Measurements from ENCODE around the gene SCARB1. TPM values are rescaled to one million over a fixed set of nuclear protein-coding genes. Genes with fewer than 3 reads are reported as not detected.

Gene SCARB1
- total and polyA plus RNA-seq, 9 of the 15 experiments (the other 6 are each of a cell fraction or from before 2014, with no cell fraction given): 0.56 to 157 (median 52.8) TPM

GRCh38 chr12:124875803-124876132 is 12.1 kb upstream of the SCARB1 start:
- Histone ChIP-seq H3K27me3 (ENCODE audit: control insufficient read depth in 2 of 2, insufficient read depth in 2 of 2, low read length in 2 of 2) (no peaks in the 10 kb centered on the region), H2AFZ (ENCODE audit: low read depth, low read length) (peak overlapping the region; percentile 73), H3K4me2 (ENCODE audit: insufficient read depth, low read length) (peak overlapping the region; percentile 73), H3K27ac (ENCODE audit: extremely low read depth, low read depth, low read length) (peak overlapping the region; percentile 67), H3K79me2 (ENCODE audit: control insufficient read depth, insufficient read depth, low read length) (no peaks in the 10 kb centered on the region), H3K4me1 (replicated peaks in 1 of 2; ENCODE audit: control insufficient read depth in 2 of 2, insufficient read depth in 2 of 2, low read length in 2 of 2) (peaks cover 22 to 30% of the 10 kb centered on the region in 2 experiments; a peak in 4 of 5 replicates), H3K9me1 (ENCODE audit: control insufficient read depth, insufficient read depth, low read length) (no peaks in the 10 kb centered on the region), H3K9ac (ENCODE audit: insufficient read depth in 1 of 2, low read depth in 2 of 2, low read length in 2 of 2) (peak overlapping the region; percentile 67 to 92; a peak in 3 of 4 replicates), H3K9me3 (replicated peaks; ENCODE audit: control insufficient read depth, insufficient read depth, low read depth, low read length) (no peaks in the 10 kb centered on the region), H3K4me3 (no peak overlapping the region), H4K20me1 (replicated peaks; ENCODE audit: control insufficient read depth, insufficient read depth, low read length) (no peaks in the 10 kb centered on the region), H3K36me3 (ENCODE audit: control insufficient read depth, insufficient read depth, low read length) (no peaks in the 10 kb centered on the region)
- POLR2A ChIA-PET: no interaction called here
- intact Hi-C loops (cut with micrococcal nuclease): no loop called here
- no peak for DNase-seq (ENCODE audit: extremely low read depth in 1 of 4, low spot score in 3 of 4)
- BruUV-seq (replicated peaks): no TSS peak
- peak; percentile 24 for ATAC-seq
- peak; percentile 72 for FAIRE-seq
- CTCF ChIA-PET (ENCODE audit: low intra/inter-chr PET ratio): no interaction called here
- in situ Hi-C loops (cut with MboI): no loop called here
- WGBS (ENCODE audit: insufficient coverage, low coverage, missing lambda C conversion rate): 4% methylated on average over 2 of the region's 2 CpGs
- TF ChIP-seq ZNF592 (IDR thresholded peaks at IDR 0.05) (peak; percentile 42; the same call in 1 of the 2 replicates), ZNF384 (IDR thresholded peaks at IDR 0.05; ENCODE audit: low read depth, low read length) (peak; percentile 18; the same call in 1 of the 2 replicates), NCOR1 (IDR thresholded peaks at IDR 0.05) (0 out of 2 replicates have a peak, but pooled peaks have one; percentile 39), NR2C1 (IDR thresholded peaks at IDR 0.05) (peak; percentile 92), NR2C1 (tag; IDR thresholded peaks at IDR 0.05) (peak; percentile 90), ARID3A (IDR thresholded peaks at IDR 0.05; ENCODE audit: borderline replicate concordance, low read depth, low read length) (peak; percentile 11; the same call in 1 of the 2 replicates), NR2C2 (CRISPR knock-in tag; IDR thresholded peaks at IDR 0.05) (no peak), NR2C2 (tag; IDR thresholded peaks at IDR 0.05) (peak; percentile 88), MAZ (CRISPR knock-in tag; conservative IDR thresholded peaks at IDR 0.05 in 1 of 2, IDR thresholded peaks at IDR 0.05 in 1 of 2) (0 out of 4 replicates have a peak, but pooled peaks of 1 of the 2 experiments have one; percentile 9), ZFX (CRISPR knock-in tag; IDR thresholded peaks at IDR 0.05) (peak; percentile 51; the same call in 1 of the 2 replicates), PRDM10 (IDR thresholded peaks at IDR 0.05; ENCODE audit: partially characterized antibody) (peak; percentile 36), ZKSCAN1 (IDR thresholded peaks at IDR 0.05; ENCODE audit: low read depth, low read length) (0 out of 2 replicates have a peak, but pooled peaks have one; percentile 41), RB1 (IDR thresholded peaks at IDR 0.05; ENCODE audit: low read depth) (no peak)
